Keratinocyte (primary cell): ENCODE data around the gene DDX42.

Source experiments
- EZH2 ChIP-seq: IDR thresholded peaks from one replicate; pipeline ENCODE4 v1.6.1; 2012; ENCODE audit warnings: inconsistent platforms, mild to moderate bottlenecking, low read length, moderate library complexity
- TF ChIP-seq, protein P1 (sequence below), 3 experiments: IDR thresholded peaks in 1 of 3; conservative IDR thresholded peaks in 1 of 3; optimal IDR thresholded peaks in 1 of 3; 2 replicates in 2 of 3; 3 replicates in 1 of 3; pipeline versions ENCODE3 to v1.5.1; 2011; ENCODE audit warnings: low read length in 3 of 3, mild to moderate bottlenecking in 3 of 3, moderate library complexity in 2 of 3, control low read depth in 1 of 3, inconsistent platforms in 1 of 3; ENCODE audit not compliant: insufficient read depth in 2 of 3; ENCODE audit errors: extremely low read depth in 1 of 3

GRCh38 chr17:63774141-63774968 is at the start of gene DDX42:
- TF ChIP-seq, protein P1, sequence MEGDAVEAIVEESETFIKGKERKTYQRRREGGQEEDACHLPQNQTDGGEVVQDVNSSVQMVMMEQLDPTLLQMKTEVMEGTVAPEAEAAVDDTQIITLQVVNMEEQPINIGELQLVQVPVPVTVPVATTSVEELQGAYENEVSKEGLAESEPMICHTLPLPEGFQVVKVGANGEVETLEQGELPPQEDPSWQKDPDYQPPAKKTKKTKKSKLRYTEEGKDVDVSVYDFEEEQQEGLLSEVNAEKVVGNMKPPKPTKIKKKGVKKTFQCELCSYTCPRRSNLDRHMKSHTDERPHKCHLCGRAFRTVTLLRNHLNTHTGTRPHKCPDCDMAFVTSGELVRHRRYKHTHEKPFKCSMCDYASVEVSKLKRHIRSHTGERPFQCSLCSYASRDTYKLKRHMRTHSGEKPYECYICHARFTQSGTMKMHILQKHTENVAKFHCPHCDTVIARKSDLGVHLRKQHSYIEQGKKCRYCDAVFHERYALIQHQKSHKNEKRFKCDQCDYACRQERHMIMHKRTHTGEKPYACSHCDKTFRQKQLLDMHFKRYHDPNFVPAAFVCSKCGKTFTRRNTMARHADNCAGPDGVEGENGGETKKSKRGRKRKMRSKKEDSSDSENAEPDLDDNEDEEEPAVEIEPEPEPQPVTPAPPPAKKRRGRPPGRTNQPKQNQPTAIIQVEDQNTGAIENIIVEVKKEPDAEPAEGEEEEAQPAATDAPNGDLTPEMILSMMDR (optimal IDR thresholded peaks at IDR 0.05 in 1 of 3, IDR thresholded peaks at IDR 0.05 in 1 of 3, conservative IDR thresholded peaks at IDR 0.05 in 1 of 3; ENCODE audit: extremely low read depth in 1 of 3, insufficient read depth in 2 of 3, low read length in 3 of 3), result no peak
- TF ChIP-seq EZH2, result no peak
